PC-9 (cell line): Measurements from ENCODE around the gene SIK3. TPM values are rescaled to one million over a fixed set of nuclear protein-coding genes. Genes with fewer than 3 reads are reported as not detected.
A peak's percentile ranks its signal among the peaks of the same experiment; 100 is the strongest.

Experiments used
- BruUV-seq: library from RNA; stranded (reverse); fragments of 400-500 nt; replicated peaks from 2 replicates; lab custom pipeline; 2021; lab: Mats Ljungman, UMichigan
- CTCF ChIA-PET: fragments of 300-600 bp; sonication (Branson Sonifier 250); formaldehyde crosslinking; loops from one replicate; lab custom pipeline; 2022; ENCODE audit warnings: antibody characterized with exemption; lab: Charles Lee
- POLR2A ChIA-PET: fragments of 300-600 bp; sonication (Branson Sonifier 250); formaldehyde crosslinking; loops from one replicate; lab custom pipeline; 2022; ENCODE audit warnings: antibody characterized with exemption; ENCODE audit not compliant: unreplicated experiment; lab: Charles Lee
- DNase-seq, 2 experiments: peaks; one replicate each; pipeline versions ENCODE4 v3.0.0 to v3.0.0-alpha.2; 2015 to 2022; ENCODE audit warnings: mixed read lengths in 1 of 2
- H2AFZ ChIP-seq: fragments of 200-600 bp; sonication (generic); 2 replicates; pipeline ENCODE4 v1.8.1; 2017; ENCODE audit warnings: antibody characterized with exemption
- H3F3A ChIP-seq: fragments of 200-600 bp; sonication (generic); 2 replicates; pipeline ENCODE4 v1.8.1; 2017; ENCODE audit warnings: antibody characterized with exemption, mild to moderate bottlenecking, low read depth; ENCODE audit not compliant: insufficient read depth
- H3K27ac ChIP-seq: fragments of 200-600 bp; sonication (generic); 2 replicates; pipeline ENCODE4 v1.6.1; 2016; ENCODE audit warnings: mixed run types
- H3K27me3 ChIP-seq: fragments of 200-600 bp; sonication (generic); 2 replicates; pipeline ENCODE4 v1.6.1; 2016; ENCODE audit warnings: low read depth, mixed run types; ENCODE audit not compliant: insufficient read depth
- H3K36me3 ChIP-seq: fragments of 200-600 bp; sonication (generic); 2 replicates; pipeline ENCODE4 v1.6.1; 2016; ENCODE audit warnings: low read depth, mixed run types
- H3K4me1 ChIP-seq: fragments of 200-600 bp; sonication (generic); replicated peaks from 2 replicates; pipeline ENCODE4 v1.6.1; 2016; ENCODE audit warnings: mixed run types; ENCODE audit not compliant: insufficient read depth
- H3K4me2 ChIP-seq: fragments of 200-600 bp; sonication (generic); 2 replicates; pipeline ENCODE4 v1.6.1; 2017; ENCODE audit warnings: mixed run types
- H3K4me3 ChIP-seq: fragments of 200-600 bp; sonication (generic); 2 replicates; pipeline ENCODE4 v1.6.1; 2016; ENCODE audit warnings: mixed run types
- H3K79me2 ChIP-seq: fragments of 200-600 bp; sonication (generic); 2 replicates; pipeline ENCODE4 v1.6.1; 2017; ENCODE audit warnings: low read depth, mixed run types
- H3K9me2 ChIP-seq: fragments of 200-600 bp; sonication (generic); 2 replicates; pipeline ENCODE4 v1.8.1; 2017; ENCODE audit warnings: mild to moderate bottlenecking; ENCODE audit not compliant: insufficient read depth
- H3K9me3 ChIP-seq: fragments of 200-600 bp; sonication (generic); 2 replicates; pipeline ENCODE4 v1.8.1; 2016; ENCODE audit warnings: low read depth; ENCODE audit not compliant: insufficient read depth
- H4K20me1 ChIP-seq: fragments of 200-600 bp; sonication (generic); 2 replicates; pipeline ENCODE4 v1.8.1; 2017; ENCODE audit not compliant: insufficient read depth
- CTCF ChIP-seq: fragments of 200-600 bp; sonication (generic); conservative IDR thresholded peaks from 2 replicates; pipeline ENCODE4 v1.6.1; 2017; ENCODE audit warnings: mixed run types, antibody characterized with exemption, mild to moderate bottlenecking, moderate library complexity
- EZH2 ChIP-seq: fragments of 200-600 bp; sonication (generic); IDR thresholded peaks from 2 replicates; pipeline ENCODE4 v1.8.0; 2017; ENCODE audit warnings: antibody characterized with exemption, low read depth
- intact Hi-C: fragments of 100-400 bp; cut with micrococcal nuclease; formaldehyde crosslinking; loops from one replicate; pipeline ENCODE4 v1.10.0; 2022; ENCODE audit not compliant: unreplicated experiment
- total RNA-seq: library from RNA; stranded (reverse); gene quantifications from 2 replicates; pipeline ENCODE4 v1.2.3, GENCODE V29; 2021

The SIK3 gene
- total RNA-seq, 1 experiment from 2014 or later: 30.2 TPM

GRCh38 chr11:116833816-116834534 is 264.3 kb downstream of the SIK3 start:
- Histone ChIP-seq H3K4me3 (no peak overlapping the region), H2AFZ (no peak overlapping the region), H3K36me3 (no peaks in the 10 kb centered on the region), H3K4me2 (no peak overlapping the region), H4K20me1 (no peaks in the 10 kb centered on the region), H3F3A (no peaks in the 10 kb centered on the region), H3K79me2 (no peaks in the 10 kb centered on the region), H3K27me3 (no peaks in the 10 kb centered on the region), H3K9me2 (no peaks in the 10 kb centered on the region), H3K27ac (no peak overlapping the region), H3K4me1 (peaks cover 8% of the 10 kb centered on the region; the same call in 1 of the 2 replicates), H3K9me3 (no peaks in the 10 kb centered on the region)
- ChIA-PET POLR2A (no interaction called here), CTCF (interaction anchor here (0.7 kb wide), 1 partner anchor 48 kb away, joined by 8 read pairs; no protein-coding TSS in a partner anchor)
- TF ChIP-seq EZH2: no peak
- no TSS peak for BruUV-seq
- intact Hi-C loops: no loop called here
- no peak for DNase-seq

- peaks cover 8% of the 10 kb centered on the region; the same call in 1 of the 2 replicates for H3K4me1 ChIP-seq
- H3K36me3 ChIP-seq: no peaks in the 10 kb centered on the region
- DNase-seq: no peak
- H3K9me2 ChIP-seq: no peaks in the 10 kb centered on the region
- no peak overlapping the region for H3K4me3 ChIP-seq
- no peak overlapping the region for H3K27ac ChIP-seq
- H4K20me1 ChIP-seq: no peaks in the 10 kb centered on the region
- no peaks in the 10 kb centered on the region for H3F3A ChIP-seq
- H3K4me2 ChIP-seq: no peak overlapping the region
- intact Hi-C loops: no loop called here
- no TSS peak for BruUV-seq
- no peaks in the 10 kb centered on the region for H3K27me3 ChIP-seq
- POLR2A ChIA-PET: no interaction called here
- H2AFZ ChIP-seq: no peak overlapping the region
- H3K9me3 ChIP-seq: no peaks in the 10 kb centered on the region
- TF ChIP-seq EZH2: no peak
- no peak for TF ChIP-seq CTCF
- CTCF ChIA-PET: interaction anchor here (0.6 kb wide), 1 partner anchor 9 kb away, joined by 6 read pairs; no protein-coding TSS in a partner anchor
- H3K79me2 ChIP-seq: no peaks in the 10 kb centered on the region
Measured at GRCh38 chr11:116833491-116833815, 264.8 kb downstream of the SIK3 start.

- H3K4me2 ChIP-seq: peak overlapping the region; percentile 3; the same call in 1 of the 2 replicates
- H4K20me1 ChIP-seq: no peaks in the 10 kb centered on the region
- H2AFZ ChIP-seq: no peak overlapping the region
- no peak for DNase-seq
- H3K36me3 ChIP-seq: no peaks in the 10 kb centered on the region
- POLR2A ChIA-PET: no interaction called here
- H3K4me3 ChIP-seq: no peak overlapping the region
- BruUV-seq: no TSS peak
- H3F3A ChIP-seq: no peaks in the 10 kb centered on the region
- peaks cover 8% of the 10 kb centered on the region; the same call in 1 of the 2 replicates for H3K4me1 ChIP-seq
- H3K27me3 ChIP-seq: no peaks in the 10 kb centered on the region
- no peaks in the 10 kb centered on the region for H3K9me3 ChIP-seq
- TF ChIP-seq EZH2 (no peak), CTCF (no peak)
- H3K79me2 ChIP-seq: no peaks in the 10 kb centered on the region
- H3K9me2 ChIP-seq: no peaks in the 10 kb centered on the region
- CTCF ChIA-PET: interaction anchor here (0.6 kb wide), 1 partner anchor 10 kb away, joined by 6 read pairs; no protein-coding TSS in a partner anchor
- no peak overlapping the region for H3K27ac ChIP-seq
- intact Hi-C loops: no loop called here
Measured at GRCh38 chr11:116832350-116833290, 265.6 kb downstream of the SIK3 start.
